Measurements from ENCODE around the gene BCL7B.
"Not testable (repeated sequence)": the region's sequence is repeated elsewhere in the genome, so short reads cannot be mapped to it uniquely, and the experiment has no call there.

Gene BCL7B

GRCh38 chr7:73512018-73512780, 45.3 kb downstream of the BCL7B start:
- H3K4me3 ChIP-seq (ENCODE audit: low read length), result no peak overlapping the region
- peaks cover 92% of the 10 kb centered on the region for H3K36me3 ChIP-seq (ENCODE audit: insufficient read depth, low read depth, low read length)
- H3K27me3 ChIP-seq (ENCODE audit: insufficient read depth, low read length), result no peaks in the 10 kb centered on the region
- no peaks in the 10 kb centered on the region for H3K4me1 ChIP-seq (ENCODE audit: insufficient read depth, low read length)
- H3K27ac ChIP-seq (ENCODE audit: low read length), result no peak overlapping the region
- no peak overlapping the region for H3K9ac ChIP-seq (ENCODE audit: low read depth, low read length)
- H3K9me3 ChIP-seq (ENCODE audit: insufficient read depth, low read depth, low read length), result no peaks in the 10 kb centered on the region

- H3K9ac ChIP-seq (ENCODE audit: low read depth, low read length), result no peak overlapping the region
- H3K36me3 ChIP-seq (ENCODE audit: insufficient read depth, low read depth, low read length), result peaks cover 91% of the 10 kb centered on the region
- H3K27ac ChIP-seq (ENCODE audit: low read length), result no peak overlapping the region
- H3K4me3 ChIP-seq (ENCODE audit: low read length), result no peak overlapping the region
- no peaks in the 10 kb centered on the region for H3K4me1 ChIP-seq (ENCODE audit: insufficient read depth, low read length)
- H3K27me3 ChIP-seq (ENCODE audit: insufficient read depth, low read length), result no peaks in the 10 kb centered on the region
- no peaks in the 10 kb centered on the region for H3K9me3 ChIP-seq (ENCODE audit: insufficient read depth, low read depth, low read length)
Measured at GRCh38 chr7:73509463-73509862, 48.0 kb downstream of the BCL7B start.

GRCh38 chr7:73507556-73507955, 49.9 kb downstream of the BCL7B start:
- Histone ChIP-seq H3K9me3 (ENCODE audit: insufficient read depth, low read depth, low read length) (no peaks in the 10 kb centered on the region), H3K4me3 (ENCODE audit: low read length) (no peak overlapping the region), H3K36me3 (ENCODE audit: insufficient read depth, low read depth, low read length) (peaks cover 90% of the 10 kb centered on the region), H3K4me1 (ENCODE audit: insufficient read depth, low read length) (no peaks in the 10 kb centered on the region), H3K27me3 (ENCODE audit: insufficient read depth, low read length) (no peaks in the 10 kb centered on the region), H3K9ac (ENCODE audit: low read depth, low read length) (no peak overlapping the region), H3K27ac (ENCODE audit: low read length) (no peak overlapping the region)

GRCh38 chr7:73504920-73505319, 52.6 kb downstream of the BCL7B start:
- Histone ChIP-seq H3K27ac (ENCODE audit: low read length) (no peak overlapping the region), H3K4me1 (ENCODE audit: insufficient read depth, low read length) (no peaks in the 10 kb centered on the region), H3K9ac (ENCODE audit: low read depth, low read length) (no peak overlapping the region), H3K4me3 (ENCODE audit: low read length) (no peak overlapping the region), H3K9me3 (ENCODE audit: insufficient read depth, low read depth, low read length) (no peaks in the 10 kb centered on the region), H3K36me3 (ENCODE audit: insufficient read depth, low read depth, low read length) (peaks cover 90% of the 10 kb centered on the region), H3K27me3 (ENCODE audit: insufficient read depth, low read length) (no peaks in the 10 kb centered on the region)

- H3K27ac ChIP-seq (ENCODE audit: low read length), result no peak overlapping the region
- H3K4me3 ChIP-seq (ENCODE audit: low read length), result no peak overlapping the region
- no peaks in the 10 kb centered on the region for H3K4me1 ChIP-seq (ENCODE audit: insufficient read depth, low read length)
- H3K9me3 ChIP-seq (ENCODE audit: insufficient read depth, low read depth, low read length), result no peaks in the 10 kb centered on the region
- H3K9ac ChIP-seq (ENCODE audit: low read depth, low read length), result no peak overlapping the region
- no peaks in the 10 kb centered on the region for H3K27me3 ChIP-seq (ENCODE audit: insufficient read depth, low read length)
- peaks cover 90% of the 10 kb centered on the region for H3K36me3 ChIP-seq (ENCODE audit: insufficient read depth, low read depth, low read length)
Measured at GRCh38 chr7:73504017-73504416, 53.5 kb downstream of the BCL7B start.

GRCh38 chr7:73503229-73503628, 54.3 kb downstream of the BCL7B start:
- no peak overlapping the region for H3K4me3 ChIP-seq (ENCODE audit: low read length)
- peaks cover 93% of the 10 kb centered on the region for H3K36me3 ChIP-seq (ENCODE audit: insufficient read depth, low read depth, low read length)
- H3K27me3 ChIP-seq (ENCODE audit: insufficient read depth, low read length), result no peaks in the 10 kb centered on the region
- H3K27ac ChIP-seq (ENCODE audit: low read length), result no peak overlapping the region
- no peaks in the 10 kb centered on the region for H3K9me3 ChIP-seq (ENCODE audit: insufficient read depth, low read depth, low read length)
- no peak overlapping the region for H3K9ac ChIP-seq (ENCODE audit: low read depth, low read length)
- no peaks in the 10 kb centered on the region for H3K4me1 ChIP-seq (ENCODE audit: insufficient read depth, low read length)

GRCh38 chr7:73496626-73497025, 60.9 kb downstream of the BCL7B start:
- H3K36me3 ChIP-seq (ENCODE audit: insufficient read depth, low read depth, low read length), result peaks cover 97% of the 10 kb centered on the region
- no peaks in the 10 kb centered on the region for H3K4me1 ChIP-seq (ENCODE audit: insufficient read depth, low read length)
- H3K4me3 ChIP-seq (ENCODE audit: low read length), result no peak overlapping the region
- no peaks in the 10 kb centered on the region for H3K27me3 ChIP-seq (ENCODE audit: insufficient read depth, low read length)
- H3K9me3 ChIP-seq (ENCODE audit: insufficient read depth, low read depth, low read length), result no peaks in the 10 kb centered on the region
- H3K9ac ChIP-seq (ENCODE audit: low read depth, low read length), result no peak overlapping the region
- no peak overlapping the region for H3K27ac ChIP-seq (ENCODE audit: low read length)

- H3K9ac ChIP-seq (ENCODE audit: low read depth, low read length); H3K9me3 ChIP-seq (ENCODE audit: insufficient read depth, low read depth, low read length); H3K27me3 ChIP-seq (ENCODE audit: insufficient read depth, low read length); H3K4me3 ChIP-seq (ENCODE audit: low read length); H3K27ac ChIP-seq (ENCODE audit: low read length); H3K4me1 ChIP-seq (ENCODE audit: insufficient read depth, low read length): not testable (repeated sequence)
- peaks cover 95% of the 10 kb centered on the region for H3K36me3 ChIP-seq (ENCODE audit: insufficient read depth, low read depth, low read length)
Measured at GRCh38 chr7:73495507-73495906, 62.0 kb downstream of the BCL7B start.

- peaks cover 93% of the 10 kb centered on the region for H3K36me3 ChIP-seq (ENCODE audit: insufficient read depth, low read depth, low read length)
Measured at GRCh38 chr7:73489976-73490375, 67.5 kb downstream of the BCL7B start.

GRCh38 chr7:73487486-73487885, 70.0 kb downstream of the BCL7B start:
- no peak overlapping the region for H3K4me3 ChIP-seq (ENCODE audit: low read length)
- no peaks in the 10 kb centered on the region for H3K27me3 ChIP-seq (ENCODE audit: insufficient read depth, low read length)
- peaks cover 88% of the 10 kb centered on the region for H3K36me3 ChIP-seq (ENCODE audit: insufficient read depth, low read depth, low read length)

More at GRCh38 chr7:73489976-73490375, 67.5 kb downstream of the BCL7B start:
- Histone ChIP-seq H3K4me3 (ENCODE audit: low read length) (no peak overlapping the region), H3K9me3 (ENCODE audit: insufficient read depth, low read depth, low read length) (no peaks in the 10 kb centered on the region), H3K9ac (ENCODE audit: low read depth, low read length) (no peak overlapping the region), H3K27ac (ENCODE audit: low read length) (no peak overlapping the region), H3K27me3 (ENCODE audit: insufficient read depth, low read length) (no peaks in the 10 kb centered on the region), H3K4me1 (ENCODE audit: insufficient read depth, low read length) (no peaks in the 10 kb centered on the region)

More at GRCh38 chr7:73487486-73487885, 70.0 kb downstream of the BCL7B start:
- H3K4me1 ChIP-seq (ENCODE audit: insufficient read depth, low read length), result peaks cover 8% of the 10 kb centered on the region; the same call in 1 of the 2 replicates
- no peaks in the 10 kb centered on the region for H3K9me3 ChIP-seq (ENCODE audit: insufficient read depth, low read depth, low read length)
- no peak overlapping the region for H3K9ac ChIP-seq (ENCODE audit: low read depth, low read length)
- no peak overlapping the region for H3K27ac ChIP-seq (ENCODE audit: low read length)
